Stimulated activated CD8-positive, alpha-beta memory T cell treated with anti-CD3 and anti-CD28 coated beads, Interleukin-4, amount 100 ng/mL, for 4 hours (primary cell): ENCODE measurements around the gene LRRC74A.
A peak's percentile ranks its signal among the peaks of the same experiment; 100 is the strongest.

Experiments
- DNase-seq, 2 donors: peaks; one replicate each; pipeline ENCODE4 v3.0.0-alpha.2; 2020; ENCODE audit warnings: low read depth in 2 of 2, low spot score in 1 of 2

LRRC74A gene

GRCh38 chr14:76846331-76847047 is 20.3 kb downstream of the LRRC74A start:
- DNase-seq, result no peak

DNA sequence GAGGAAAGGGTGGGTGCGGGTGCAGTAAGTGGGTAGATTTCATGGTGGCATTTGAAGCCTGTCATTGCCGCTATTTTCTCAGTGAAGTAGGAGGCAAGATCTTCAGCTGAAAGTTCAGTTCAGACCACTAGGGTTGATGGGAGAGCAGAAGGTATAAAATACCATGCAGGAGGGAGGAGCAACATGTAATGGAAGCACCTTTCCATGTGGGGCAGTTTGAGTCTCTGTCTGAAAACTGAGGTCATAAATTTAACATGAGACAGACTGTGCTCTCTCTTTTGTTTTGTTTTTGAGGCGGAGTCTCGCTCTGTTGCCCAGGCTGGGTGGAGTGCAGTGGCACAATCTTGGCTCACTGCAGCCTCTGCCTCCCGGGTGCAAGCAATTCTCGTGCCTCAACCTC is 22.7 kb downstream of the LRRC74A start:
- no peak for DNase-seq

GRCh38 chr14:76855066-76855465 is 28.9 kb downstream of the LRRC74A start:
- DNase-seq, result no peak

- DNase-seq, result no peak
These were observed 30.6 kb downstream of the LRRC74A start for GRCh38 chr14:76856769-76857168.

- DNase-seq, result no peak
These were observed 35.5 kb downstream of the LRRC74A start for GRCh38 chr14:76861574-76862255.

DNA sequence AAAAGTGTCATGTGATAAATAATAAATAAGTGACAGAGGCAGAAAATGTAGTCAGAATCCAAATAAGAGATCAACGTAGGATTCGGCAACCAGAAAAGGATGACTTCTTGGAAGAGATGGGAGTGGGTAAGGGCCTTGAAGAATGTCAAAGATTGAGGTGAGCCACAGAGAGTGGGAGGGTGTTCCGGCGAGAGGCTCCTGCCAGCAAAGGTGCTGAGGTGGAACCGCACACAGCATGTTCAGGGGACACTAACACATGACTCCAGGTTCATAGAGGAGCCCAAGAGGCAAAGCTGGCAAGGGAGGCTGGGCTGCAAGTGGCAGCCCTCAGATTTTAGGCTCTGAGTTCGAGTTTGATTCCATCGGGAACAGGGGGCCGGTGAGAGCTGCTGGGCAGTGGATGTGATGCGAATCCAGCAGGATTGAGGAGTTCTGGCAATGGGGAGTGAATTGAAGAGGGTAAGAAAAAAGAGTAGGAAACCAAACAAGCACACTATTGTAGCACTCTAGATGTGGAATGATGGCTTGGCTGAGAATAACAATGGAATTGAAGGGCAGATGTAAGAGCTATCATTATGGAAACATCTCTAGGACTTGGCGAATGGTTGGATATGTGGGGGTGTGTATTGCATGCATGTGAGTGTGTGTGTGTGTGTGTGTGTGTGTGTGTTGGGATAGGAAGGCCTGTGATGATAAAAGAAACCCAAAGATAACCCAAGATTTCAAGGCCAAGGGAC is 36.5 kb downstream of the LRRC74A start:
- no peak for DNase-seq

- no peak for DNase-seq
These were observed 37.7 kb downstream of the LRRC74A start for GRCh38 chr14:76863724-76864407.

- DNase-seq, result no peak
These were observed 40.2 kb downstream of the LRRC74A start for GRCh38 chr14:76866456-76866855.

DNA sequence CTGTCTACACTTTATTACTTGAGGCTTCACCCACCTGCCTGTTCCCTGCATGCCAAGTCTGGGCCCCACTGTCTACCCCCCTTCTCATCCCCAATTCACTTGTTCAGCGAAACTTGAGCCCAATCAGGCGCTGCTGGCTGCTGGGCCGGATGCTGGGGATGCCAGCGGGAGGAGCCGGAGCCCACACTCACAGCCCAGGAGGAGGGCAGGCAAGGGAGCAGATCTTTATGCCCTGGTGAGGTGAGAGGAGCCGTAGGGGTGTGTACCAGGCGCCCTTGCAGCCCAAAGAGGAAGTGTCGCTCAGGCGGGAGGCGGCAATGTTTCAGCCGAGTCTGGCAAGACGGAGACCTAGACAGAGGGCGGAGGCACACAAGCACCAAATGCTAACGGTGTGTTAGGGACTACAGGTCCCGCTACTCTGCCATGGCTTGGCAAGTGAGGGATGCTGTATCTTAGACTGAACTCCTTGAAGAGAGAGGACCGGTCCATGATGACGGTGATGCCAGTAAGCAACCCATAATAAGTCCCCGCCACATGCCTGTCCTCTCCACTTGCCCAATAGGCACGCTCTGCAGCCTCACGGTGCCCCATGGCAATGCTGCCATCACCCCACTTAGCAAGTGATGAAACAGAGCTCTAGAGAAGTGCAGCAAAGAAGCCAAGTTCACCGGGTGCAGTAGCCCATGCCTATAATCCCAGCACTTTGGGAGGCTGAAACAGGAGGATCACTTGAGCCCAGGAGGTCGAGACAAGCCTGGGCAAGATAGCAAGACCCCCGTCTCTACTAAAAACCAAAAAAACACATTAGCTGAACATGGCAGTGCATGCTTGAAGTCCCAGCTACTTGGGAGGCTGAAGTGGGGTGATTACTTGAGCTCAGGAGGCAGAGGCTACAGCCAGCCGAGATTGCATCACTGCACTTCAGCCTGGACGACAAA is 41.6 kb downstream of the LRRC74A start:
- no peak for DNase-seq

- DNase-seq, result no peak
These were observed 42.4 kb downstream of the LRRC74A start for GRCh38 chr14:76868454-76869170.

- no peak for DNase-seq
These were observed 44.0 kb downstream of the LRRC74A start for GRCh38 chr14:76870166-76870565.

- peak; percentile 34 to 52 for DNase-seq
These were observed 46.7 kb downstream of the LRRC74A start for GRCh38 chr14:76872796-76873432.

DNA sequence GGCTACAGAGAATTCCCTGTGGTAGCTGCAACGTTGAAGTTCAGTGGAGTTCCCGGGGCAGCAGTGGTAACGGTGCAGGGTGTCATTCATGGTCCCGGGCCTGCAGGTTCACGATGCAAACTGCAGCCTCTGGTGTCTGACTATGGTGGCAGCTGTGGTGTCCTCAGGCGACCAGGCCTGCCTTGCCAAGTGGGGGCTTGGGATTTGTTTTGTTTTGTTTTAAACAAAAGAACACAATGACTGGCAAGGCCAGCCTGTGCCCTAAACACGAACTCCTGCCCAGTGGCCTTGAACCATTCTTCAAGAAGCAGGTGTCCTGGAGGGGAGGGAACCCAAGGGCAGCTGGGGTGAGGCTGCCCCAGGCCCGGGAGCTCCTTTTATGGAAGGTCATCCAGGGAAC is 48.5 kb downstream of the LRRC74A start:
- DNase-seq, result no peak

GRCh38 chr14:76876076-76876475 is 49.9 kb downstream of the LRRC74A start:
- peak in 1 of 2 donors; percentile 13 for DNase-seq

GRCh38 chr14:76877871-76878270 is 51.7 kb downstream of the LRRC74A start:
- DNase-seq, result no peak

DNA sequence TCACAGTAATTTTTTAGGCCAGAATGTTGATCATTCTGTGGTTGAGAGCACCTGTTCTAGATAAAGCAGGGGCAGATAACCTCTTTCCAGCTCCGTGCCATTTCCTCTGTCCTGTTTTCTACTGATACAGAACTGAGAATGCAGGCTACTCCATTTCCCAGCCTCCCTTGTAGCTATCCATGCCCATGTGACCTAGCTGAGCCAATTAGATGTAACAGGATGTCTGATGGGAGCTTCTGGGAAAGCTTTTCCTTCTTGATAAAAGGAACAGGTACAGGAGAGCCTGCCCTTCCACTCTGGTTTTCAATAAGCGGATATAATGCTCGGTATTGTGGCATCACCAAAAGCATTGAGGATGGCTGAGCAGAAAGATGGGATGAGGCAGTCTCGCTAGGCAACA is 54.2 kb downstream of the LRRC74A start:
- no peak for DNase-seq

GRCh38 chr14:76881348-76881747 is 55.1 kb downstream of the LRRC74A start:
- no peak for DNase-seq

DNA sequence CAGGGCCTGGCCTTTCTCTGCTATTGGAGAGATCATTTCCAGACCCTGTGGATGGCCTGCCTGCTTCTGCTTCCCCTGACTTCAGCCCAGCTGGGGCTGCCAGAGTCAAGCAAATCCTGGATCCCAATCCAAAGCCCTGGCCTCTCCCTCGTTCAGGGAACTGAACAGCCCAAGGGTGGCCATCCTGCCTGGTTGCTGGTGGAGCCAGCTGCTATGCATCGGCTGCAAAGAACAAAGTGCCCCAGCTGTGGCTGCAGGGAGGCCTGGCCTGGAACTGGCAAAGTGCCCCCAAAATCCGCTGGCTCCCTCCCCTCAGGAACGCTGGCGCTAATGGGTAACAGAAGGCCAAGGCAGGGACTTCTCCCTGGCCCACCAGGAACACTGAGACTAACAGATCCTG is 56.4 kb downstream of the LRRC74A start:
- DNase-seq, result no peak

GRCh38 chr14:76883447-76883846 is 57.2 kb downstream of the LRRC74A start:
- DNase-seq, result no peak
